Dendritic cell treated with granulocyte-macrophage colony-stimulating factor and Interleukin-4, amounts not matched to agents 40 ng/mL and 50 ng/mL, for 4 days (primary cell): Measurements from ENCODE around the gene MAD1L1.

Source experiments
- H3K27ac Mint-ChIP-seq: one replicate; pipeline ENCODE4 v1.8.0; 2022; ENCODE audit warnings: mild to moderate bottlenecking, mixed read lengths
- H3K27me3 Mint-ChIP-seq: one replicate; pipeline ENCODE4 v1.8.0; 2022; ENCODE audit warnings: mild to moderate bottlenecking, mixed read lengths
- H3K36me3 Mint-ChIP-seq: one replicate; pipeline ENCODE4 v1.8.0; 2022; ENCODE audit warnings: low read depth, mixed read lengths
- H3K4me1 Mint-ChIP-seq: one replicate; pipeline ENCODE4 v1.8.0; 2022; ENCODE audit warnings: low read depth, mixed read lengths
- H3K4me3 Mint-ChIP-seq: one replicate; pipeline ENCODE4 v1.8.0; 2022; ENCODE audit warnings: mild to moderate bottlenecking, moderate library complexity, mixed read lengths
- H3K9me3 Mint-ChIP-seq: one replicate; pipeline ENCODE4 v1.8.0; 2022; ENCODE audit warnings: mixed read lengths
- intact Hi-C: fragments of 100-400 bp; cut with micrococcal nuclease; formaldehyde crosslinking; loops from one replicate; pipeline ENCODE4 v1.15.0; 2022

Gene MAD1L1

DNA sequence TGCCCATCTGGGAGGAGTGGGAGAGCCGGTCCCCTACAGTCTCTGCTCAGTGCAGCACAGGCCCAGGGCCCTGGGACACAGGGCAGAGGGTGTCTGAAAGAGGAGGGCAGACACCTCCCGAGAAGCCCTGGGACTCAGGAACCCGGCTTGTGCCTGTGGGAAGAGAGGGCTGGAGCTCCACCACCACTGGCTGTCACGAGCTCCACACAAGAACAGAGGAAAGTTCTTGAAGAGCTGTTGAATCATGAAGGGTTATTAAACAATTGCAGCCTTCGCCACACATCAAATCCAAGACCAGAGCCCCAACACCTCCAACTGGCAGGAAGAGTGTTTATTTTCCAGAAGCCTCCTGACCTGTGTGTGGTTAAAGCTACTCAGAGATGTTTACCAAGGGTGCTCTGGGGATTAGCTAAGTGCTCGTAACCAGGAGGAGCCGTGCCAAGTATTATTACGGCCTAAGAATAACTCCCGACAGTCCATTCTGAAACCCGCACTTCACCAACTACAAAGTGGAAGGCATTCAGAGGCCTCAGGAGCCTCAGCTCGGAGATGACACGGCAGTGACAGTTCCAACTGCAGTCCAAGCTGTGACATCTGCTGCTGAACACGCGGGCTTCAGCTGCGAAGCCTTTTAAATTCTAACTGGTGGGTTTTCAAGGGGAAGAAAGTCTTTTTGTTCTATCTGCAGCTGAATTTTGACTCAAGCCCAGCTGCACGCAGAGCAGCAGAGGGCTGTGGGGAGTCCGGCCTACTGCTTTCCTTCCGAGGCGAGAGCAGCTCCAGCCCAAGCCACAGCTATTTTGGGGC lies 75.1 kb downstream of the MAD1L1 start:
- intact Hi-C loops: no loop called here
- Mint-ChIP-seq H3K36me3 (peaks cover 73% of the 10 kb centered on the region), H3K27me3 (no peaks in the 10 kb centered on the region), H3K27ac (no peak overlapping the region), H3K4me3 (no peak overlapping the region), H3K9me3 (no peaks in the 10 kb centered on the region), H3K4me1 (peaks cover 10% of the 10 kb centered on the region)

DNA sequence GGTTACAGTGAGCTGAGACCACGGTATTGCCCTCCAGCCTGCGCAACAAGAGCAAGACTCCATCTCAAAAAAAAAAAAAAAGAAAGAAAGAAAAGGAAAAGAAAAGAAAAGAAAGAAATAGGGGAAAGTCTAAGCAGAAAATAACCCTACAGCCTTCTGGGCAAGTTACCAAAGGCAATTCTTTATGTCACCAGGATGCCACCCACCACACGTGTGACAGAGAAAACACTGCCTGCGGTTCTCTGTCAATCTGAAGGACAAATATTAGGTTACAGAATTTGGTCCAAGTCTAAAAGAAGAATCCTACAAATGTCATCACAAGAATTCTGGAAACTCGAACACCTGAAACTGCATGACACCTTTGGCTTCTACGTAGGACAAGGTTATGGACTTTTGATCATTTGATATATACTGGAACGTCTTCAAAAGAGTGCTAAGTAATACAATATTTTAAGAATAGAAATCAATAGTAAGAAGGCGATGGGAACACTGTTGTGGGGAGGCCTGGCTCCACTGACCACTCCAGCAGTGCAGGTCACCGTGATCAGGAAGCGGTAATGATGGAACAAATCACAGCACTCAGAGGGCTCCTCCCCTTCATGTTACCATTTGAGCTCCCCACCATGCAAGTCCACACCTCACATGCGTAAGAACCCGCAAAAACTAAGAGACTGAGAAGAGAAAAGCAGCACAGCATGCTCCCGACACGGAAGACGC lies 75.8 kb downstream of the MAD1L1 start:
- no peaks in the 10 kb centered on the region for H3K9me3 Mint-ChIP-seq
- peaks cover 75% of the 10 kb centered on the region for H3K36me3 Mint-ChIP-seq
- H3K27ac Mint-ChIP-seq: no peak overlapping the region
- H3K27me3 Mint-ChIP-seq: no peaks in the 10 kb centered on the region
- intact Hi-C loops: no loop called here
- H3K4me1 Mint-ChIP-seq: peaks cover 10% of the 10 kb centered on the region
- no peak overlapping the region for H3K4me3 Mint-ChIP-seq

DNA sequence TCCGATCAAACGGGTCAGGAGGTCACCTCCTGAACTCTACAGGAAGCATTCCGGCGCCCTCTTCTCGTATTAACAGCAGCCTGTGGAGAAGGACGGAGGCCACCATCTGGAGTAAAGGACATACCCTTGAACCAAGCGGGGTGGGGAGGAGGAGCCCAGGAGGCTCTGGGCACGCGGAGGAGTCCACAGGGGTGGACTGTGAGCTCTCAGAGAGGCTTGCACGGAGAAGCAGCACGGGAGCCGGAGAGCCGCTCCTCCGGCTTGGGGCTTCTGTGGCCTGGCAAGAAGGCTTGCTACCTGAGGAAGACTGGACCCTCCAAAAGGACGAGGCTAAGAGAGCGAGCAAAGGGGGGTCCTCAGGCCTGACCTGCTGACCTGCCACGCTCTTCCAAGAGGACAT lies 77.9 kb downstream of the MAD1L1 start:
- H3K27ac Mint-ChIP-seq: no peak overlapping the region
- peaks cover 18% of the 10 kb centered on the region for H3K4me1 Mint-ChIP-seq
- no peak overlapping the region for H3K4me3 Mint-ChIP-seq
- intact Hi-C loops: no loop called here
- no peaks in the 10 kb centered on the region for H3K27me3 Mint-ChIP-seq
- peaks cover 76% of the 10 kb centered on the region for H3K36me3 Mint-ChIP-seq
- H3K9me3 Mint-ChIP-seq: no peaks in the 10 kb centered on the region

DNA sequence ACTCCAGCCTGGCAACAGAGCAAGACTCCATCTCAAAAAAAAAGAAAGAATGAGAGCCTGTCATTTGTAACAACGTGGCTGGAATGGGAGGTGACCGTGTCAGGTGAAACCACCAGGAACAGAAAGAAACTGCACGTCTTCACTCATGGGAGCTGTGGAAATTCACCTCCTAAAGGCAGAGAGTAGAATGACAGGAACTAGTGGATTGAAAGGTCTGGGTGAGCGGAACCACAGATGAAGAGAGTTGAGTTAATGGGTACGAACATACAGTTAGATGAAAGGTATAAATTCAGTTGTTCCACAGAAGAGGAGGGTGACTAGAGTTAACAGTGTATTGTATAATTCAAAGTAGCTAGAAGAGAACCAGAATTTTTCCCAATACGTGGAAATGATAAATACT lies 78.6 kb downstream of the MAD1L1 start:
- no peaks in the 10 kb centered on the region for H3K9me3 Mint-ChIP-seq
- H3K4me3 Mint-ChIP-seq: no peak overlapping the region
- H3K36me3 Mint-ChIP-seq: peaks cover 78% of the 10 kb centered on the region
- no peak overlapping the region for H3K27ac Mint-ChIP-seq
- no peaks in the 10 kb centered on the region for H3K27me3 Mint-ChIP-seq
- H3K4me1 Mint-ChIP-seq: peaks cover 18% of the 10 kb centered on the region
- intact Hi-C loops: no loop called here

DNA sequence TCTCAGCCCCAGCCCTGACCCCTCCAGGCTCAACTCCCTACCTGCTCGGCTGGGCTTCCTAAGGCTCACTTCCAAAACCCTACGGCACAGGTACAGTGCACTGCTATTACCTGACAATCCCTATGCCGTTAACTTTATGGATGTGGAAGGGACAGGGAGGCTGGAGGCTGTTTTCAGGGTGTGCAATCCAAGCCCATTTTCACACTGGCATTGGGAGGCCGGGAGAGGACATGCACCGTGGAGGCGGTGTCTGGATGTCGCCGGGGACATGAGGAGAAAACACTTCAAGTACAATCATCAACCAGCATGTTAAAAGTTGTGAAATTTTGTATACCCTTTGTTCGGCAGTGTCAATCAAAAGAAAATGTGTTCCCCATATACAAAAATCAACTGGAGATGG lies 80.1 kb downstream of the MAD1L1 start:
- no peaks in the 10 kb centered on the region for H3K9me3 Mint-ChIP-seq
- H3K4me1 Mint-ChIP-seq: peaks cover 18% of the 10 kb centered on the region

DNA sequence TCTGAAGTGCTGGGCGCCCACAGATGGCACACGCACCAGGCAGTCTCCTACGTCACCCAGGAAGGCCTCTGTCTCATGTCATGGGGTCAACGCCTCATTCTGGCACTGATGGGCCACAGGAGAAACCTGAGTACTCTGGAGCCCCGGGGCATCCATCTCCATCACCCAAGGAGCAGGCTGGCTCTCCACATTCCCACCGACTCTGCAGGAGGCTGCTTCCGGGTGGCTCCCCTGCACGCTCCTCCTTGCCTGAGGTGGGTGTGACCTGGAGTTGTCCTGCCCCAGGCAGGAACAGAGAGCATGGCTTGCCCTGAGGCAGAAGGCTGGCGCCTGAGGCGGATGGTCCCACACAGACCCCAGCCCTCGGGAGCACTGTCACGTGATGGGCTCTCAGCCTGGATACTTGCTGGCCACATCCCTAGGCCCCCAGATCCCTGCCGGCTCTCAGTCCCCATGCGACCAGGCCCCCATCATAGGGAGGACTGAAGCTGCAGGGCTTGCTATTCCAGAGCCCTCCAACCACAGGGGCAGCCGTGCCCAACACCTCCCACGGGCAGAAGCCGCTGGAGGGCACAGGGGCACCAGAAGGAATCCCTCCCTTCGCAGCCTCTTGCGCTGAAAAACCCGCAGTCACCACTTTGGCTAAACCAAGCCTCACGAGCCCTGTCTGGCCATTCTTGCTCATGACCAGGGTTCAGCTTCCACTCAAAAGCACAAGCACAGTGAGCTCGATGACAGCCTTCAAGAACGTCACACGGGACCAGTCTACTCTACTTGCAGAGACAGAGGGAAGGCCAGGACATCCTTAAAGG lies 80.7 kb downstream of the MAD1L1 start:
- Mint-ChIP-seq H3K27ac (no peak overlapping the region), H3K9me3 (no peaks in the 10 kb centered on the region), H3K4me3 (no peak overlapping the region), H3K36me3 (peaks cover 82% of the 10 kb centered on the region), H3K4me1 (peaks cover 18% of the 10 kb centered on the region), H3K27me3 (no peaks in the 10 kb centered on the region)
- intact Hi-C loops: no loop called here

More for the DNA sequence above, 80.1 kb downstream of the MAD1L1 start:
- Mint-ChIP-seq H3K27me3 (no peaks in the 10 kb centered on the region), H3K4me3 (no peak overlapping the region), H3K27ac (no peak overlapping the region), H3K36me3 (peaks cover 81% of the 10 kb centered on the region)
- intact Hi-C loops: no loop called here

DNA sequence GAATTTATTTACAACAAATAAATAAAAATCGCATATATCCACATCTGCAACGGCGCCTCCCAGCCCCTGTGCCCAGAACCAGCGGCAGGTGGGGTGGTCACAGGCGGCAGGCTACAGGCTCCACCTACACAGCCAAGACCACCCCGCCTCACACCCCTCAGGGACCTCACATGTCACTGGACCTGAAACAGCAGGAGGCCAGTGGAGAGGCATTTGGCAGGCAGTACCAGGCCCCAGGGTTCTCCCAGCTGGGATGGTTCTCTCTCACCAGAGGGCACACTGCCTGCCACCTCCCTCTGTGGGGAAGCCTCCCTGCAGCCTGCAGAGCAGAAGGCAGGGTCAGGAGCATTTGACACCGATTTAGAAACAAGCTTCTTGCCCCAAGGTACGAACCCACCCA lies 81.5 kb downstream of the MAD1L1 start:
- H3K9me3 Mint-ChIP-seq: no peaks in the 10 kb centered on the region
- H3K4me1 Mint-ChIP-seq: peaks cover 18% of the 10 kb centered on the region
- H3K27me3 Mint-ChIP-seq: no peaks in the 10 kb centered on the region
- no peak overlapping the region for H3K27ac Mint-ChIP-seq
- peaks cover 85% of the 10 kb centered on the region for H3K36me3 Mint-ChIP-seq
- intact Hi-C loops: no loop called here
- no peak overlapping the region for H3K4me3 Mint-ChIP-seq

DNA sequence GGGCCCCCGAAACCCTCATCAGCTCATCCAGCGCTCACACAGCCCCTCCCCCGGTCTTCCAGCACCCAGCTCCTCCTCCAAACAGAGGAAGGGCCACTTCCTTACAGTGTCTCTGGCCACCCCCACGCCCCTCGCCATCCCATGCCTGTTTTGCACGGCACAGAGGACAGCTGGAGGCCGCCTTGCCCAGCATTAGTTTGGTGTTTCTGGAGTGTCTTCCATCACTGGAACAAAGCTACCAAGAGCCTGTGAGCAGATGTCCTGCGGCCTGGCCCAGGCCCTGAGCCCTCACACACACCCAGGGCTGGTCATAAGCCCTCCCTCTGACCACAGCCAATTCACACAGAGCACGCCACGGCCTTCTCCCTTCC lies 82.3 kb downstream of the MAD1L1 start:
- Mint-ChIP-seq H3K27ac (no peak overlapping the region), H3K27me3 (no peaks in the 10 kb centered on the region), H3K36me3 (peaks cover 85% of the 10 kb centered on the region), H3K9me3 (no peaks in the 10 kb centered on the region), H3K4me3 (no peak overlapping the region), H3K4me1 (peaks cover 15% of the 10 kb centered on the region)
- intact Hi-C loops: no loop called here

DNA sequence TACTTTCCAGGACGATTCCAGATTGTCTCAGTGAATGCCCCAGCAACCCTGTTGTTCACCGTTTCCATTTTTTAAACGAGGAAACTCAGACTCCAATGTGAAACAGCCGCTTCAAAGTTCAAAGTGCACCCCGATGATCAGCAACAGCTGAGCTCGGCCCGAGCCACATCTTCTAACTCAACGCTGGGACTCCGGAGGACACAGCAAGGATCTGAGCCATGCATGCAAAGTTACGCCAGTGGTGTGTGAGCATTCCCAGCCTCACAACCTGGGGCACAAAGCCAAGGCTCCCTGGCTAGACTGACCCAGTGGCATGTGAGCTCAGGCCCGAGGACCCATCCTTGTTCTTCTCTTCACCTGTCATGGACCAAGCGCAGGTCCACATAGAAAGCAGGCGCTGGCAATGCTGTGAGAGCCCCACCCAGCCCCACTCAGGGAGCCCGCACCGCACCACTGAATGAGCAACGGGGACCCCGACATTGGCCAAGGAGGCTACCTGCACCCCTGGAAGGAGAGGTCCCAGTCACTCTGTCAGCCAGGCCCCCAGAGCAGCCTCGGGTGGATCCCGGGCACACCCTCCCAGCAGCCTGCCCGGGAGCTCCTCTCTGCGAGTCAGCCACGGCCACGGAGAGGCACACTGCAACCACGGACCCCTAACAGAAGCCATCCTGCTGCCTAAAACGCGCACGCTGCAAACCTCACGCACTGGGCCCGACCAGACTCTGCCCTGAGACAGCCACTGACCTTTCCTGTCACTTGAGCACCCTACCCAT lies 82.9 kb downstream of the MAD1L1 start:
- Mint-ChIP-seq H3K27ac (no peak overlapping the region), H3K4me3 (no peak overlapping the region), H3K9me3 (no peaks in the 10 kb centered on the region), H3K27me3 (no peaks in the 10 kb centered on the region), H3K4me1 (peaks cover 9% of the 10 kb centered on the region), H3K36me3 (peaks cover 85% of the 10 kb centered on the region)
- intact Hi-C loops: no loop called here

DNA sequence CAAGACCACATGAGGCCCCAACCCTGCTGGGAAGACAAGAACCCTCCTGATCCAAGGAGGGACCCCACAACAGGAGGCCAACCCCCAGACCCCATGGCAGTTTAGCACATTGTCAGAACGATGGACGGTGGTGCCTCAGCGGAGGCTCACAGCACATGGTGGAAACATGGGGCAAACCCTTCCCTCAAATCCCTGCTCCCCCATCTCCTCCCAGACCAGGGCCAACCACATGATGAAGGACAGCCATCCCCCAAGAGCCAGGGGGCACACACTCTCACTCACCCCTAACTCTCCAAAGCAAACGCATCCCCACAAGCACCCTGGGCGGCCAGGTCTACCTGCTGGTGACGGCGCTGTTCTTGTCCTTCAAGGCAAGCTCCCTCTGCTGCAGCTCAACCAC lies 83.9 kb downstream of the MAD1L1 start:
- Mint-ChIP-seq H3K9me3 (no peaks in the 10 kb centered on the region), H3K4me3 (no peak overlapping the region)
- intact Hi-C loops: no loop called here

DNA sequence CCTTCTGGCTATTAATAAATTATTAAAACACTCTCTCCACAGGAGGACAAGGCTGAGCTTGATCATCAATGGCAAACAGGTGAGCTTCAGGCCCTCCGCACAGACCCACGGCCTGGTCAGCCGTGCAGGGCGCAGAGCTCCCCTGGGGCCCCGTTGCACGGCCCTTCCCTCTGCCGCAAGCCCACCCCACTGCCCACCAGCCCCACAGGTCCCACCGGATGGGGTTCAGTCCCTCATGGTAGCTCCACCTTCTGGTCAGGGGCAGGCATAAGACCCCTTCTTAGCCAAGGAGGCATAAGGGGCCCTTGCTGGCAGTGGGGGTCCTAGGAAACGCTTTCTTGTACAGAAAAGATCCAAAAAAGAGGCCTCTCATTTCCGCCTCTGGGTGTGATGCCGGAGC lies 84.6 kb downstream of the MAD1L1 start:
- intact Hi-C loops: no loop called here
- H3K9me3 Mint-ChIP-seq: no peaks in the 10 kb centered on the region
- no peak overlapping the region for H3K4me3 Mint-ChIP-seq
- H3K27me3 Mint-ChIP-seq: no peaks in the 10 kb centered on the region
- H3K4me1 Mint-ChIP-seq: peaks cover 7% of the 10 kb centered on the region
- H3K36me3 Mint-ChIP-seq: peaks cover 85% of the 10 kb centered on the region
- H3K27ac Mint-ChIP-seq: no peak overlapping the region

More for the DNA sequence above, 83.9 kb downstream of the MAD1L1 start:
- Mint-ChIP-seq H3K36me3 (peaks cover 85% of the 10 kb centered on the region), H3K27me3 (no peaks in the 10 kb centered on the region), H3K4me1 (peaks cover 7% of the 10 kb centered on the region), H3K27ac (no peak overlapping the region)

DNA sequence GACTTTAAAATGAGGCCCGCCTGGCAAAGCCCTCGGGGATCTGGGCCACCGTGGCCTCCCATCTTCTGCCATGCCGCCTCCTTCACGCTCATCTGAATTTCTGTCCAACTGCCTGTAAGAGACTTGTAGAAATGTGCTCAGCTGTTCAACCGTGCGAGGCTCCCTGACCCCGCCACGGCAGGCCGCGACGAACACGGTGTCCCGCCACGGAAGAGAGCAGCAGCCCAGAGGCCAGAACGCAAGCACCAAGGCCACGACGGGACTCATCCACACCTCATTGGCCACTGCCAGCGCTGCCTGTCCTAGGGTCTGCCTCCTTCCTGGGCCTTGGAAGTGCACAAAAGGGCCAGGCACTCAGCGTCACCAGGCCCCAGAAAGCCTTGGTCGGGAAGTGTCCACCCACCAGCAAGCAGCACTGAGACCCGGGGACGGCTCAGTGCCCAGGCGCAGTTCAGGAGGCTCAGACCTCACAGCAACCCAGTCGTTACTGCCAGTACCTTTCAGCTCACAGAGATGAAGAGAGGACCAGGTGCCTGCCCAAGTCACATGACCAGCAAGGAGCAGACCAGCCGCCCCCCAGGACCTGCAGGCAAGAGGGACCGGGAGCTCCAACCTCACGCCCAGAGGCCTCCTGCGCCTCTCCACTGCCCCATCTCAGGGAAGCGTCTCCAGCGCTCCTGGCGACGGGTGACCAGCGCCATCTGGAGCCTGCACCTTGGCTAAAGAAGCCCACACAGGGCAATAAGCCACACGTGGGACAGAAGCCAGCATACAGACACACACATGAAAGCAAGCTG lies 85.9 kb downstream of the MAD1L1 start:
- Mint-ChIP-seq H3K27me3 (no peaks in the 10 kb centered on the region), H3K9me3 (no peaks in the 10 kb centered on the region), H3K4me3 (no peak overlapping the region), H3K27ac (no peak overlapping the region), H3K4me1 (peaks cover 7% of the 10 kb centered on the region), H3K36me3 (peaks cover 88% of the 10 kb centered on the region)
- intact Hi-C loops: no loop called here
